ENCODE data around the gene CLCNKB.
"Not testable (repeated sequence)": the region's sequence is repeated elsewhere in the genome, so short reads cannot be mapped to it uniquely, and the experiment has no call there.

Gene CLCNKB

DNA sequence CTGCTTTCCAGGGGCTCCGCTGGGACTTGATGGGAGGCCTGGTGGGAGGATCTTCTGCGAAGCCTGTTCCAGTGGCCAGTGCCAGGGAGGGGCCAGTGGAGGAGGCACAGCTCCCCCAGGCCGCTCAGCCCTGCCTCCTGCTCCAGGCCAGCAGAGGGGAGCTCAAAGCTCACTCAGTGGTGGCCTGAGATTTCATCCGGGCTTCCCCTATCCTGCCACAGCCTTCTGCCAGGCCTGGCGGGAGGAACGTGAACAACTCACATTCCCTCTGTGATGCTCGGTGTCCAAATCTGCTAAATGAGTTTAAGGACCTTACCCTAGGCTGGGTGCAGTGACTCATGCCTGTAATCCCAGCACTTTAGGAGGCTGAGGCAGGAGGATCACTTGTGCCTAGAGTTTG is 3.3 kb downstream of the CLCNKB start:
- Histone ChIP-seq H3K27ac (ENCODE audit: insufficient read depth, low read length, poor library complexity, severe bottlenecking) (no peak overlapping the region), H3K4me3 (ENCODE audit: insufficient read depth, low read depth, low read length, poor library complexity, severe bottlenecking) (no peak overlapping the region), H3K4me1 (ENCODE audit: control insufficient read depth, insufficient read depth, low read length, poor library complexity, severe bottlenecking) (peaks cover 8% of the 10 kb centered on the region), H3K9me3 (ENCODE audit: control insufficient read depth, low read length) (no peaks in the 10 kb centered on the region), H3K36me3 (ENCODE audit: control insufficient read depth, insufficient read depth, low read length) (no peaks in the 10 kb centered on the region), H3K27me3 (replicated peaks; ENCODE audit: control insufficient read depth, insufficient read depth, low read length, poor library complexity, severe bottlenecking) (no peaks in the 10 kb centered on the region)
- no peak for DNase-seq

GRCh38 chr1:16047791-16048475 is 4.4 kb downstream of the CLCNKB start:
- Histone ChIP-seq H3K4me1 (ENCODE audit: control insufficient read depth, insufficient read depth, low read length, poor library complexity, severe bottlenecking) (peaks cover 8% of the 10 kb centered on the region), H3K36me3 (ENCODE audit: control insufficient read depth, insufficient read depth, low read length) (no peaks in the 10 kb centered on the region), H3K27me3 (replicated peaks; ENCODE audit: control insufficient read depth, insufficient read depth, low read length, poor library complexity, severe bottlenecking) (no peaks in the 10 kb centered on the region), H3K27ac (ENCODE audit: insufficient read depth, low read length, poor library complexity, severe bottlenecking) (no peak overlapping the region), H3K9me3 (ENCODE audit: control insufficient read depth, low read length) (no peaks in the 10 kb centered on the region), H3K4me3 (ENCODE audit: insufficient read depth, low read depth, low read length, poor library complexity, severe bottlenecking) (no peak overlapping the region)
- no peak for DNase-seq

- Histone ChIP-seq H3K27ac (ENCODE audit: insufficient read depth, low read length, poor library complexity, severe bottlenecking) (no peak overlapping the region), H3K4me1 (ENCODE audit: control insufficient read depth, insufficient read depth, low read length, poor library complexity, severe bottlenecking) (peaks cover 8% of the 10 kb centered on the region), H3K4me3 (ENCODE audit: insufficient read depth, low read depth, low read length, poor library complexity, severe bottlenecking) (peak overlapping the region; percentile 48), H3K9me3 (ENCODE audit: control insufficient read depth, low read length) (no peaks in the 10 kb centered on the region), H3K36me3 (ENCODE audit: control insufficient read depth, insufficient read depth, low read length) (no peaks in the 10 kb centered on the region), H3K27me3 (replicated peaks; ENCODE audit: control insufficient read depth, insufficient read depth, low read length, poor library complexity, severe bottlenecking) (no peaks in the 10 kb centered on the region)
- peak; percentile 8 to 19 (median 11) for DNase-seq
These were observed 5.1 kb downstream of the CLCNKB start for GRCh38 chr1:16048573-16049189.

- Histone ChIP-seq H3K27me3 (replicated peaks; ENCODE audit: control insufficient read depth, insufficient read depth, low read length, poor library complexity, severe bottlenecking) (no peaks in the 10 kb centered on the region), H3K4me1 (ENCODE audit: control insufficient read depth, insufficient read depth, low read length, poor library complexity, severe bottlenecking) (peaks cover 8% of the 10 kb centered on the region), H3K36me3 (ENCODE audit: control insufficient read depth, insufficient read depth, low read length) (no peaks in the 10 kb centered on the region), H3K27ac (ENCODE audit: insufficient read depth, low read length, poor library complexity, severe bottlenecking) (no peak overlapping the region), H3K4me3 (ENCODE audit: insufficient read depth, low read depth, low read length, poor library complexity, severe bottlenecking) (no peak overlapping the region), H3K9me3 (ENCODE audit: control insufficient read depth, low read length) (no peaks in the 10 kb centered on the region)
- DNase-seq, result no peak
These were observed 6.7 kb downstream of the CLCNKB start for GRCh38 chr1:16050328-16050727.

DNA sequence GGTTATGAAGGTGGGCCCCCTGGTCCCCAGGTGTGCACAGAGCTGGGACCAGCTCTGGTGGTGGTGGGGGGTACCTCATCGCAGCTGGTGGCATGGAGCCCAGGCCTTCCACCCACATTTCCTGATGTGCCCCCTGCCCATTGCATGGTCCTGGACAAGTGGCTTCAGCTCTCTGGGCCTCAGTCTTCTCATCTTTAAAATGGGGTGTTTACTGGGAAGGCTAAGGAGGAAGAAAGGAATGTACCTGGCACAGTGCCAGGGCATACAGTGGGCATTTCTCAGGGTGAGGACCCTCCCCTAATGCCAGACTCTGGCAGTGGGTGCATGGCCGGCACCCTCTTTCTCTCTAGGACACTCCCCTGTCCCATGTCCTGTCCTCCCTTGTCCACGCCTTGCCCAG is 7.5 kb downstream of the CLCNKB start:
- H3K27me3 ChIP-seq (replicated peaks; ENCODE audit: control insufficient read depth, insufficient read depth, low read length, poor library complexity, severe bottlenecking), result no peaks in the 10 kb centered on the region
- H3K4me3 ChIP-seq (ENCODE audit: insufficient read depth, low read depth, low read length, poor library complexity, severe bottlenecking), result no peak overlapping the region
- no peak overlapping the region for H3K27ac ChIP-seq (ENCODE audit: insufficient read depth, low read length, poor library complexity, severe bottlenecking)
- DNase-seq, result no peak
- H3K4me1 ChIP-seq (ENCODE audit: control insufficient read depth, insufficient read depth, low read length, poor library complexity, severe bottlenecking), result peaks cover 12% of the 10 kb centered on the region
- no peaks in the 10 kb centered on the region for H3K9me3 ChIP-seq (ENCODE audit: control insufficient read depth, low read length)
- no peaks in the 10 kb centered on the region for H3K36me3 ChIP-seq (ENCODE audit: control insufficient read depth, insufficient read depth, low read length)

GRCh38 chr1:16051949-16052348 is 8.4 kb downstream of the CLCNKB start:
- not testable (repeated sequence) for H3K9me3 ChIP-seq (ENCODE audit: control insufficient read depth, low read length); H3K27me3 ChIP-seq (replicated peaks; ENCODE audit: control insufficient read depth, insufficient read depth, low read length, poor library complexity, severe bottlenecking); H3K27ac ChIP-seq (ENCODE audit: insufficient read depth, low read length, poor library complexity, severe bottlenecking); H3K36me3 ChIP-seq (ENCODE audit: control insufficient read depth, insufficient read depth, low read length); H3K4me3 ChIP-seq (ENCODE audit: insufficient read depth, low read depth, low read length, poor library complexity, severe bottlenecking); DNase-seq
- H3K4me1 ChIP-seq (ENCODE audit: control insufficient read depth, insufficient read depth, low read length, poor library complexity, severe bottlenecking), result peaks cover 12% of the 10 kb centered on the region

DNA sequence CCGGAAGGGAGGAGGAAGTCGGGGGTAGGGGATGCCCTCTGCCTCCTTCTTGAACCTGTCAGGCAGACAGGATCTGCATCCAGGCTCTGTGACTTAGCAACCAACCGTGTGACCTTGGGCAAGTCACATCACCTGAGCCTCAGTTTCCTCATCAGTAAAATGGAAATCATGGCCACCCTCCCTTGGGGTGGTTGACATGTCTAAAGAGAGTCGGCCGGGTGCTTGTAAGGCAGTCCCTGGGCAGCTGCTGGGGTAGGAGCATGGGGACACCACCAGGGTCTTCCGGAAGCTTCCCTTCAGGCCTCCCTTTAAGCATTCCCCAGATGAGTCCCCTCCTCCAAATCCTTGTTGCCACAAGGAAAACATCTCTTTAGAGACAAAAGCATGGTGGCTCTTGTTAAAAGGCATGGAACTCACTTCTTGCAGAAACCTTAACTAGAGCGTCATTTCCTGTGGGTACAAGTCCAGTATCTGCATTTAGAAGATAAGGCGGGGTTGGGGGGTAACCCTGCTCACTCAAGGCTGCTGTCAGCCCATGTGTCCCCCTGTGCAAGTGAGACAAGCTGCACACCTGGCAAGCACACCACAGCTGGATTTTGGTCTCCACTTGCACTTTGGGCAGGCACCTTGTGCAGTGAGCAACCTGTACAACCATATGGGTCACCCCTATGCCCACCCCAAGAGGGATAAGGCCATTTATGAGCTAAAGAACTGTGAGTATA is 10.4 kb downstream of the CLCNKB start:
- Histone ChIP-seq H3K4me1 (ENCODE audit: control insufficient read depth, insufficient read depth, low read length, poor library complexity, severe bottlenecking) (peaks cover 5% of the 10 kb centered on the region), H3K36me3 (ENCODE audit: control insufficient read depth, insufficient read depth, low read length) (no peaks in the 10 kb centered on the region), H3K27ac (ENCODE audit: insufficient read depth, low read length, poor library complexity, severe bottlenecking) (no peak overlapping the region), H3K9me3 (ENCODE audit: control insufficient read depth, low read length) (no peaks in the 10 kb centered on the region), H3K27me3 (replicated peaks; ENCODE audit: control insufficient read depth, insufficient read depth, low read length, poor library complexity, severe bottlenecking) (no peaks in the 10 kb centered on the region), H3K4me3 (ENCODE audit: insufficient read depth, low read depth, low read length, poor library complexity, severe bottlenecking) (no peak overlapping the region)
- DNase-seq, result no peak

DNA sequence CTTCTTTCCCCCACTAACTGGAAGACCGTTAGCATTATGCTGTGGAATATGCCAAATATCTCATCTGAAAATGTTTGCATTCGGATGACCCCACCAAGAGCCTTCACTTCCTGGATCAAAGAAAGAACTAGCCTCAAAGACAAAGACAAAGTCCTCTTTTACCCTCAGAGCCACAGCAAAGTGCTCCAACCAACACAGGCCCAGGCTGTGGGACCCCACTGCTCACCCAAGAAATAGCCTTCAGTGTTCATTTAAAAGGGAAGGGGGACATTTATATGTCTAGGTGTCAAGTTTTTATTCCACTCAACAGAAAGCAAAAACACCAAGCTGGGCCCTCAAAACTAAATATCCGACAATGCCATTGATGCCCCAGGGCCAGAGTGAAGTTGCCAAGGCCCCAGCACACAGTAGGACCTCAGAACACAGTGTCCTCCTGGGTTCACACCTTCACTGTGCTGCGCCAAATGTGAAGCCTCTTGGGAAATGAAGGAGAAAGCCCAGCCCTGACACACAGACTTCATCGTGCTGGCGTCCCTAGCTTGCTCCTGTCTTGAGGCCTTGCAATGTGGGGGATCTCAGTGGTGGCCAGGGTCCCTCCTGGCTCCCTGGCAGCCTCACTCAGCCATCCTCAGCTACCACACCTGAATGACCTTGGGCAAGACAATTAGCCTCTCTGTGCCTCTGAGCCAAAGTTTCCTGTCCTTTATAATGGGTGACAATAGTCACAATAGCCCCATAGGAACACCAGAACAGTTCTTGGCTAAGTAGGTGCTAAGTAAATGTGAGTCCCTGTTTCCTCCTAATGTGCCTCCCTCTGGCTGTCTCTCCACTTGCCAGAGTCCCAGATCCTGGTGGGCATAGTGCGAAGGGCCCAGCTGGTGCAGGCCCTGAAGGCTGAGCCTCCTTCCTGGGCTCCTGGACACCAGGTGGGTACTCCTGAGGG is 11.3 kb downstream of the CLCNKB start:
- Histone ChIP-seq H3K4me1 (ENCODE audit: control insufficient read depth, insufficient read depth, low read length, poor library complexity, severe bottlenecking) (peaks cover 4% of the 10 kb centered on the region), H3K27me3 (replicated peaks; ENCODE audit: control insufficient read depth, insufficient read depth, low read length, poor library complexity, severe bottlenecking) (no peaks in the 10 kb centered on the region), H3K4me3 (ENCODE audit: insufficient read depth, low read depth, low read length, poor library complexity, severe bottlenecking) (no peak overlapping the region), H3K27ac (ENCODE audit: insufficient read depth, low read length, poor library complexity, severe bottlenecking) (no peak overlapping the region), H3K9me3 (ENCODE audit: control insufficient read depth, low read length) (no peaks in the 10 kb centered on the region), H3K36me3 (ENCODE audit: control insufficient read depth, insufficient read depth, low read length) (no peaks in the 10 kb centered on the region)
- no peak for DNase-seq

DNA sequence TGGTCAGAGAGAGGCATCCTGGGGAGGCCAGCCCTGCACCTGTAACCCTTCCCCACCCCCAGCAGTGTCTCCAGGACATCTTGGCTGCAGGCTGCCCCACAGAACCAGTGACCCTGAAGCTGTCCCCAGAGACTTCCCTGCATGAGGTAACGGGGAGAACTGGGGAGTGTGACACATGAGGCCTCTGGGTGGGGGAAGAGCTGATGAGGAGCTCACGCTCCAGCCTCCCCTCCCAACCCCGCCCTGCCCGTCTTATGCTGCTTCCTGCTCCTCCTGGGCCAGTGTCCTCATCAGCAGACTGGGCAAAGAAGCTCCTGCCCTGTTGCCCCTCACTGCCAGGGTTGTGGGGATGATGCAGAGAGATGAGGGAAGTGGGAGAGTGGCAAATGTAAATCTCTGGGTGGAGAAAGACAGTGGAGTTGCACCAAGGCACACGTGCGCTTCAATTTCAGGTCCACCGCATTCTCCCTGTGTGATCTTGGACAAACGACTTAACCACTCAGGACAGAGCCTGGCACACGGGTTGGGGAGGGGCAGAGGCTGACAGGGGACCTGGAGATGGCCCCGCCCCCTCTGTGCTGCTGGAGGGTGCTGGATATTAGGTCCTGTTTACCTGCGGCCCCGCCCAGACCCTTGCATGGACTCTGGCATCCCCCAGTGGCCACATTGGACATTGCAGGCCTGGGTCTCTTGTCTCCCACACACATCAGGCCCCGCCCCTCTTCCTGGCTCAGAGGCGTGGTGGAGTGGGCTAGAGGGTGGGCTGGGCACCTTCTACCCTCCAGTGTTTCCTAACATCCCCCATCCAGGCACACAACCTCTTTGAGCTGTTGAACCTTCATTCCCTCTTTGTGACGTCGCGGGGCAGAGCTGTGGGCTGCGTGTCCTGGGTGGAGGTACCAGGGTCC is 12.3 kb downstream of the CLCNKB start:
- Histone ChIP-seq H3K9me3 (ENCODE audit: control insufficient read depth, low read length) (no peaks in the 10 kb centered on the region), H3K36me3 (ENCODE audit: control insufficient read depth, insufficient read depth, low read length) (no peaks in the 10 kb centered on the region), H3K4me3 (ENCODE audit: insufficient read depth, low read depth, low read length, poor library complexity, severe bottlenecking) (no peak overlapping the region), H3K27ac (ENCODE audit: insufficient read depth, low read length, poor library complexity, severe bottlenecking) (no peak overlapping the region), H3K4me1 (ENCODE audit: control insufficient read depth, insufficient read depth, low read length, poor library complexity, severe bottlenecking) (peaks cover 4% of the 10 kb centered on the region), H3K27me3 (replicated peaks; ENCODE audit: control insufficient read depth, insufficient read depth, low read length, poor library complexity, severe bottlenecking) (no peaks in the 10 kb centered on the region)
- DNase-seq, result peak; percentile 55 to 75 (median 59)
